AG04450 (cell line): ENCODE results near the gene PRKACG. TPM values are rescaled to one million over a fixed set of nuclear protein-coding genes. Genes with fewer than 3 reads are reported as not detected.

ENCODE experiments used
- CTCF ChIA-PET: fragments of 300-600, 350-600 bp; formaldehyde crosslinking; extraction: SDS; loops from one replicate; lab custom pipeline; 2022; ENCODE audit warnings: antibody characterized with exemption, inconsistent platforms; lab: Charles Lee
- POLR2A ChIA-PET: fragments of 350-600 bp; formaldehyde crosslinking; extraction: SDS; loops from one replicate; lab custom pipeline; 2021; ENCODE audit warnings: antibody characterized with exemption, inconsistent platforms; lab: Yijun Ruan, JAX
- DNase-seq: peaks from one replicate; pipeline ENCODE4 v3.0.0-alpha.2; 2011; ENCODE audit warnings: low read depth, low spot score
- H3K27ac ChIP-seq: one replicate; pipeline ENCODE4 v1.5.1; 2012; ENCODE audit warnings: low read depth, low read length, control low read depth
- H3K27me3 ChIP-seq: one replicate; pipeline ENCODE4 v1.6.0; 2012; ENCODE audit warnings: low read length; ENCODE audit not compliant: control insufficient read depth, insufficient read depth
- H3K4me3 ChIP-seq: 2 replicates; pipeline ENCODE4 v1.5.1; 2011; ENCODE audit warnings: mild to moderate bottlenecking, low read depth, low read length, control low read depth
- H3K9me3 ChIP-seq: 2 replicates; pipeline ENCODE4 v1.5.1; 2012; ENCODE audit warnings: low read length; ENCODE audit not compliant: control insufficient read depth, insufficient read depth
- polyA plus RNA-seq: library from polyadenylated mRNA; depleted of rRNA; stranded (reverse); fragments of >200 nt; gene quantifications from 2 replicates; pipeline ENCODE4 v1.2.3, GENCODE V29; 2011; rRNA removed
- TF ChIP-seq, protein P1 (sequence below): IDR thresholded peaks from 2 replicates; pipeline ENCODE4 v1.5.1; 2011; ENCODE audit warnings: low read depth, low read length, control low read depth, inconsistent platforms

Gene PRKACG
- polyA plus RNA-seq, 1 experiment, result not detected

DNA sequence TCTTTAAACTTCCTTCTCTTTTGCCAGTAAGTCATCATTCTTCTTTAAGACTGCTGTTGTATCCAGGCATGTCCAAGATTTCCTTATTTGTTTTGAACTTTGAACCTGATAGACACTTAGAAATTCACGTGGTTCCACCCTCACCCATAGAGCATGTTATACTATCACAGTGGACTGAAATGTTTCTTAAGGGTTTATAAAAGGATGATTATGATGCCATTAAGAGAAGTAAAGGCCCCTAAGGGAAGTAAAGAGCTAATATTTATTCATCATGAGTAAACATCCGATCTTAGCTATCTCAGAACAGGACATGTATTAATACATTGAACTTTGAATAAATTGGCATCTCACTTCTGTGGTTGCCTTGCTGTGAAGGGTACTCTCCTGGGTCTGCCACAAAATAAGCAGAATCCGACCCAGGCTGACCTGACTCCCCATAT, 49.8 kb downstream of the PRKACG start:
- Histone ChIP-seq H3K4me3 (no peak overlapping the region), H3K27me3 (no peaks in the 10 kb centered on the region), H3K9me3 (no peaks in the 10 kb centered on the region), H3K27ac (no peak overlapping the region)
- DNase-seq, result no peak
- TF ChIP-seq, protein P1, sequence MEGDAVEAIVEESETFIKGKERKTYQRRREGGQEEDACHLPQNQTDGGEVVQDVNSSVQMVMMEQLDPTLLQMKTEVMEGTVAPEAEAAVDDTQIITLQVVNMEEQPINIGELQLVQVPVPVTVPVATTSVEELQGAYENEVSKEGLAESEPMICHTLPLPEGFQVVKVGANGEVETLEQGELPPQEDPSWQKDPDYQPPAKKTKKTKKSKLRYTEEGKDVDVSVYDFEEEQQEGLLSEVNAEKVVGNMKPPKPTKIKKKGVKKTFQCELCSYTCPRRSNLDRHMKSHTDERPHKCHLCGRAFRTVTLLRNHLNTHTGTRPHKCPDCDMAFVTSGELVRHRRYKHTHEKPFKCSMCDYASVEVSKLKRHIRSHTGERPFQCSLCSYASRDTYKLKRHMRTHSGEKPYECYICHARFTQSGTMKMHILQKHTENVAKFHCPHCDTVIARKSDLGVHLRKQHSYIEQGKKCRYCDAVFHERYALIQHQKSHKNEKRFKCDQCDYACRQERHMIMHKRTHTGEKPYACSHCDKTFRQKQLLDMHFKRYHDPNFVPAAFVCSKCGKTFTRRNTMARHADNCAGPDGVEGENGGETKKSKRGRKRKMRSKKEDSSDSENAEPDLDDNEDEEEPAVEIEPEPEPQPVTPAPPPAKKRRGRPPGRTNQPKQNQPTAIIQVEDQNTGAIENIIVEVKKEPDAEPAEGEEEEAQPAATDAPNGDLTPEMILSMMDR, result no peak
- CTCF ChIA-PET, result no interaction called here
- POLR2A ChIA-PET, result no interaction called here

DNA sequence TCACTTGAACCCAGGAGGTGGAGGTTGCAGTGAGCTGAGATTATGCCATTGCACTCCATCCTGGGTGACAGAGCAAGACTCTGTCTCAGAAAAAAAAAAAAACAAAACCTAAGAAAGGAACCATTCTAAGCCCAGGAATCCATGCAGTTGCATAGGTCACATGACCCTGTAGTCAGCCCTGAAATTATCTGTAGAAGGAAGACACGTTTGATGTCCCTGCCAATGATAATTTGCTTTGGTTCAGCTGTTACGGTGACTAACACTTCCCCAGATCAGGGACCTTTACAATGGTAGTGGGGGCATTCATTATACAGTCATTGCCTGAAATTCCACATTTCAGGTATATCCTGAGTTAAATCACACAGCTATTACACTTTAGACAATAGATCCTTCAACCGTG, 50.5 kb downstream of the PRKACG start:
- CTCF ChIA-PET, result no interaction called here
- POLR2A ChIA-PET, result no interaction called here
- no peak overlapping the region for H3K4me3 ChIP-seq
- H3K27me3 ChIP-seq, result no peaks in the 10 kb centered on the region
- H3K27ac ChIP-seq, result no peak overlapping the region
- no peak for DNase-seq
- TF ChIP-seq, protein P1, result no peak
- H3K9me3 ChIP-seq, result no peaks in the 10 kb centered on the region

Other genes with a start within 250 kb of the PRKACG start
- gene FXN, start 21.6 kb upstream of the PRKACG start, polyA plus RNA-seq, result 16.1 and 18.0 TPM in 2 replicates
- 43.3 and 50.0 TPM in 2 replicates for gene TJP2, start 160.2 kb upstream of the PRKACG start, polyA plus RNA-seq